ENCODE data around the gene C13orf46.
"Not testable (repeated sequence)": the region's sequence is repeated elsewhere in the genome, so short reads cannot be mapped to it uniquely, and the experiment has no call there.

The C13orf46 gene

GRCh38 chr13:113991676-113992179 lies 17.9 kb upstream of the C13orf46 start:
- DNase-seq: no peak

- DNase-seq: no peak
Measured at GRCh38 chr13:113991191-113991669, 17.4 kb upstream of the C13orf46 start.

GRCh38 chr13:113990321-113990837 lies 16.5 kb upstream of the C13orf46 start:
- no peak for DNase-seq

GRCh38 chr13:113989585-113990300 lies 15.9 kb upstream of the C13orf46 start:
- no peak for DNase-seq

GRCh38 chr13:113988859-113989258 lies 15.0 kb upstream of the C13orf46 start:
- not testable (repeated sequence) for DNase-seq

GRCh38 chr13:113982296-113982661 lies 8.4 kb upstream of the C13orf46 start:
- DNase-seq: no peak

- no peak for DNase-seq
Measured at GRCh38 chr13:113981611-113982295, 7.9 kb upstream of the C13orf46 start.

GRCh38 chr13:113981194-113981605 lies 7.3 kb upstream of the C13orf46 start:
- no peak for DNase-seq

- no peak for DNase-seq
Measured at GRCh38 chr13:113980489-113981064, 6.7 kb upstream of the C13orf46 start.

- no peak for DNase-seq
Measured at GRCh38 chr13:113979791-113980471, 6.1 kb upstream of the C13orf46 start.

- DNase-seq: no peak
Measured at GRCh38 chr13:113978741-113979481, 5.0 kb upstream of the C13orf46 start.

- no peak for DNase-seq
Measured at GRCh38 chr13:113977976-113978375, 4.1 kb upstream of the C13orf46 start.

- no peak for DNase-seq
Measured at GRCh38 chr13:113976711-113977684, 3.1 kb upstream of the C13orf46 start.

GRCh38 chr13:113975416-113975815 lies 1.5 kb upstream of the C13orf46 start:
- DNase-seq: no peak

- DNase-seq: no peak
Measured at GRCh38 chr13:113974304-113975281, 717 bp upstream of the C13orf46 start.

GRCh38 chr13:113972451-113973217 lies 1.2 kb downstream of the C13orf46 start:
- no peak for DNase-seq

GRCh38 chr13:113971471-113972231 lies 2.2 kb downstream of the C13orf46 start:
- DNase-seq: no peak
